Fibroblast of lung (primary cell): ENCODE results near the gene PDAP1. TPM values are rescaled to one million over a fixed set of nuclear protein-coding genes. Genes with fewer than 3 reads are reported as not detected.
"Not testable (repeated sequence)": the region's sequence is repeated elsewhere in the genome, so short reads cannot be mapped to it uniquely, and the experiment has no call there.

Experiments used
- DNase-seq, 2 donors: peaks; one replicate each; pipeline versions ENCODE4 v3.0.0 to v3.0.0-alpha.2; 2010; ENCODE audit warnings: low read depth in 2 of 2
- H2AFZ ChIP-seq: 2 replicates; pipeline ENCODE4 v1.5.1; 2012; ENCODE audit warnings: low read length, control low read depth, inconsistent platforms
- H3K27ac ChIP-seq: 2 replicates; pipeline ENCODE4 v1.5.1; 2011; ENCODE audit warnings: low read length, control low read depth; ENCODE audit not compliant: insufficient read depth
- H3K27me3 ChIP-seq: 2 replicates; pipeline ENCODE4 v1.5.1; 2011; ENCODE audit warnings: mild to moderate bottlenecking, low read length; ENCODE audit not compliant: control insufficient read depth, insufficient read depth
- H3K36me3 ChIP-seq: 2 replicates; pipeline ENCODE4 v1.5.1; 2011; ENCODE audit warnings: low read length; ENCODE audit not compliant: control insufficient read depth, insufficient read depth
- H3K4me1 ChIP-seq: 2 replicates; pipeline ENCODE4 v1.5.1; 2011; ENCODE audit warnings: low read length; ENCODE audit not compliant: control insufficient read depth, insufficient read depth; ENCODE audit errors: extremely low read depth
- H3K4me2 ChIP-seq: 2 replicates; pipeline ENCODE4 v1.5.1; 2011; ENCODE audit warnings: low read length, control low read depth; ENCODE audit not compliant: insufficient read depth; ENCODE audit errors: extremely low read depth
- H3K4me3 ChIP-seq, 4 experiments: fragments of 200-600 bp in 1 of 4; sonication (generic) in 1 of 4; replicated peaks in 1 of 4; 2 replicates each; pipeline ENCODE4 v1.5.1; 2011 to 2016; ENCODE audit warnings: low read length in 4 of 4, low read depth in 3 of 4, mild to moderate bottlenecking in 3 of 4, control low read depth in 2 of 4, inconsistent platforms in 1 of 4, mixed read lengths in 1 of 4; ENCODE audit not compliant: insufficient read depth in 1 of 4; ENCODE audit errors: control extremely low read depth in 1 of 4
- H3K79me2 ChIP-seq: 2 replicates; pipeline ENCODE4 v1.5.1; 2012; ENCODE audit warnings: mild to moderate bottlenecking, low read length, inconsistent platforms; ENCODE audit not compliant: control insufficient read depth, insufficient read depth
- H3K9ac ChIP-seq: 2 replicates; pipeline ENCODE4 v1.5.1; 2011; ENCODE audit warnings: mild to moderate bottlenecking, low read length, control low read depth; ENCODE audit not compliant: insufficient read depth
- H3K9me3 ChIP-seq: 2 replicates; pipeline ENCODE4 v1.5.1; 2012; ENCODE audit warnings: low read depth, low read length; ENCODE audit not compliant: control insufficient read depth, insufficient read depth
- H4K20me1 ChIP-seq: 2 replicates; pipeline ENCODE4 v1.5.1; 2011; ENCODE audit warnings: low read length; ENCODE audit not compliant: control insufficient read depth, insufficient read depth; ENCODE audit errors: extremely low read depth
- CTCF ChIP-seq, 2 donors: IDR thresholded peaks in 1 of 2; conservative IDR thresholded peaks in 1 of 2; 1 replicate in 1 of 2; 2 replicates in 1 of 2; pipeline ENCODE4 v1.5.1; 2011 to 2012; ENCODE audit warnings: low read length in 2 of 2, control low read depth in 1 of 2, inconsistent platforms in 1 of 2, low read depth in 1 of 2, mild to moderate bottlenecking in 1 of 2
- EZH2 ChIP-seq: IDR thresholded peaks from 2 replicates; pipeline ENCODE4 v1.5.1; 2012; ENCODE audit warnings: low read length, control low read depth, mild to moderate bottlenecking; ENCODE audit errors: missing control alignments
- polyA plus RNA-seq, 2 donors: library from polyadenylated mRNA; depleted of rRNA in 1 of 2; stranded (reverse) in 1 of 2; unstranded in 1 of 2; fragments of >200 nt; gene quantifications; 2 replicates each; pipeline ENCODE4 v1.2.1, GENCODE V29; 2011 to 2012; ENCODE audit warnings: missing spikeins in 1 of 2
- total RNA-seq: library from RNA; depleted of rRNA; stranded (reverse); fragments of >200 nt; gene quantifications from 2 replicates; pipeline ENCODE4 v1.2.1, GENCODE V29; 2014

The PDAP1 gene
- total and polyA plus RNA-seq, 2 donors (not counting 1 experiment from before 2014, with no cell fraction given), result 29.6 to 105 TPM

GRCh38 chr7:99387912-99388311 lies 20.5 kb downstream of the PDAP1 start:
- Histone ChIP-seq H3K27ac (no peak overlapping the region), H3K4me1 (peaks cover 5% of the 10 kb centered on the region), H3K9ac (no peak overlapping the region), H3K9me3 (no peaks in the 10 kb centered on the region), H3K79me2 (peaks cover 17% of the 10 kb centered on the region), H3K27me3 (no peaks in the 10 kb centered on the region), H2AFZ (no peak overlapping the region), H3K4me3 (no peak overlapping the region), H3K36me3 (peaks cover 46% of the 10 kb centered on the region), H3K4me2 (no peak overlapping the region), H4K20me1 (no peaks in the 10 kb centered on the region)
- DNase-seq, result no peak
- TF ChIP-seq CTCF (conservative IDR thresholded peaks at IDR 0.05 in 1 of 2, IDR thresholded peaks at IDR 0.05 in 1 of 2; ENCODE audit: low read depth in 1 of 2, low read length in 2 of 2), result no peak
- TF ChIP-seq EZH2, result no peak

DNA sequence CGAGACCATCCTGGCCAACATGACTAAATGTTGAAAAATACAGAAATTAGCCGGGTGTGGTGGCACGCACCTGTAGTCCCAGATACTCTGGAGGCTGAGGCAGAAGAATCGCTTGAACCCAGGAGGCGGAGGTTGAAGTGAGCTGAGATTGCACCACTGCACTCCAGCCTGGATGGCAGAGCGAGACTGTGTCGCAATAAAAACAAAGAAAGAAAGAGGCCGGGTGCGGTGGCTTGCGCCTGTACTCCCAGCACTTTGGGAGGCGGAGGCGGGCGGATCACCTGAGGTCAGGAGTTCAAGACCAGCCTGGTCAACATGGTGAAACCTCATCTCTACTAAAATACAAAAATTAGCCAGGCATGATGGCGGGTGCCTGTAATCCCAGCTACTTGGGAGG lies 21.2 kb downstream of the PDAP1 start:
- H3K27ac ChIP-seq, H3K4me2 ChIP-seq, DNase-seq, H3K9me3 ChIP-seq, H3K27me3 ChIP-seq, H2AFZ ChIP-seq, H3K4me3 ChIP-seq, H3K9ac ChIP-seq, H3K4me1 ChIP-seq, H4K20me1 ChIP-seq: not testable (repeated sequence)
- Histone ChIP-seq H3K36me3 (peaks cover 42% of the 10 kb centered on the region), H3K79me2 (peaks cover 20% of the 10 kb centered on the region)

DNA sequence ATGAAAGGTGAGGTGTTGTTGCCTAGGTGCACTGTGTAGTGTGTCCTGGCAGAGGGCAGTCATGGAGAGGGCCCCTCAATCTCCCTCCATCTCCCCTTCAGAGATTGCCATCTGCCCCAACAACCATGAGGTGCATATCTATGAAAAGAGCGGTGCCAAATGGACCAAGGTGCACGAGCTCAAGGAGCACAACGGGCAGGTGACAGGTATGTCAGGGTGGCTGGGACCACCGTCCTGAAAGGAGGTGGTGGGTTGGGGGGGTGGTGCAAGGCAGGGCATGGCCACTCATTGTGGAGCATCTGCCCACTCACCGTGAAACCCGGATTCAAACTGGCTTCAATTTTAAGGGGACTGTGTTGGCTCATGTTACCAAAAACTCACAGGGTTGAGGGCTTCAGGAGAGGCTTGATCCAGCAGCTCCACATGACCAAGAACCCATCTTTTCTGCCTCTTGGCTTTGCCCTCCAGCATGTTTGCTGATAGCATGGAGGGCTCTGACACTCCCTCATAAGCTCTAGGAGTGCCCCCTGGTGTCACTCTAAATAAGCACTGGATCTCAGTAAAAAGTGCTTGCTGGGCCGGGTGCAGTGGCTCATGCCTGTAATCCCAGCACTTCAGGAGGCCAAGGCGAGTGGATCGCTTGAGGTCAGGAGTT lies 21.7 kb downstream of the PDAP1 start:
- Histone ChIP-seq H3K36me3 (peaks cover 39% of the 10 kb centered on the region), H3K79me2 (peaks cover 25% of the 10 kb centered on the region), H3K4me1 (no peaks in the 10 kb centered on the region), H3K27me3 (no peaks in the 10 kb centered on the region), H3K9me3 (no peaks in the 10 kb centered on the region), H3K27ac (no peak overlapping the region), H3K4me2 (no peak overlapping the region), H3K4me3 (no peak overlapping the region), H4K20me1 (no peaks in the 10 kb centered on the region), H2AFZ (no peak overlapping the region), H3K9ac (no peak overlapping the region)
- TF ChIP-seq CTCF (conservative IDR thresholded peaks at IDR 0.05 in 1 of 2, IDR thresholded peaks at IDR 0.05 in 1 of 2; ENCODE audit: low read depth in 1 of 2, low read length in 2 of 2) (peak; percentile 8 to 37), EZH2 (no peak)
- peak in 1 of 2 donors; percentile 51 for DNase-seq
